ENCODE measurements around the gene DLG2. TPM values are rescaled to one million over a fixed set of nuclear protein-coding genes. Genes with fewer than 3 reads are reported as not detected.
A peak's percentile ranks its signal among the peaks of the same experiment; 100 is the strongest.

The DLG2 gene
- polyA plus RNA-seq, 1 donor = 8.1 TPM

DNA sequence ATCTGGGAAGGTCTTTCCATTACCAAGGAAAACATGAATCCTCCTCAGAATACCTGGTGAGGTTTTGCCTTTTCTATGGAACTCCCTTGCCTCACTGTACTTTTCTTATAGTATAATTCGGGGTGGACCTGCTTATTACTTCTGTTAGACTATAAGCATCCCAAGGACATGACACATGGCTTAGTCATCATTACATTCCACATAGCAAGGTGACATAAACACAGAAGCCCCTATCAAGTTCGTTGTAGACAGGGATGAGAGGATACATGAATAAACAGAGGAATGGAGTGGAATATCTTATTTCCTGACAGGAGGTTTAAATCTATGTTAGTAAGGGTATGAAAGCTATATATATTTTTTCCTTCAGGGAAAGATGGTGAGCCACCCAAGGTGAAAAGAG is 1808.8 kb downstream of the DLG2 start:
- Histone ChIP-seq H3K36me3 (ENCODE audit: control insufficient read depth, insufficient read depth, low read length) (no peaks in the 10 kb centered on the region), H3K27me3 (ENCODE audit: control insufficient read depth, insufficient read depth, low read length) (peaks cover 4% of the 10 kb centered on the region), H3K9me3 (ENCODE audit: control insufficient read depth, low read depth, low read length) (no peaks in the 10 kb centered on the region), H3K27ac (ENCODE audit: low read length) (no peak overlapping the region), H3K4me1 (ENCODE audit: control insufficient read depth, insufficient read depth, low read length) (no peaks in the 10 kb centered on the region), H3K4me3 (ENCODE audit: low read length) (no peak overlapping the region)
- WGBS (ENCODE audit: insufficient coverage, low lambda C conversion rate) = 17% methylated on average over 1 of the region's 2 CpGs
- no peak for DNase-seq

DNA sequence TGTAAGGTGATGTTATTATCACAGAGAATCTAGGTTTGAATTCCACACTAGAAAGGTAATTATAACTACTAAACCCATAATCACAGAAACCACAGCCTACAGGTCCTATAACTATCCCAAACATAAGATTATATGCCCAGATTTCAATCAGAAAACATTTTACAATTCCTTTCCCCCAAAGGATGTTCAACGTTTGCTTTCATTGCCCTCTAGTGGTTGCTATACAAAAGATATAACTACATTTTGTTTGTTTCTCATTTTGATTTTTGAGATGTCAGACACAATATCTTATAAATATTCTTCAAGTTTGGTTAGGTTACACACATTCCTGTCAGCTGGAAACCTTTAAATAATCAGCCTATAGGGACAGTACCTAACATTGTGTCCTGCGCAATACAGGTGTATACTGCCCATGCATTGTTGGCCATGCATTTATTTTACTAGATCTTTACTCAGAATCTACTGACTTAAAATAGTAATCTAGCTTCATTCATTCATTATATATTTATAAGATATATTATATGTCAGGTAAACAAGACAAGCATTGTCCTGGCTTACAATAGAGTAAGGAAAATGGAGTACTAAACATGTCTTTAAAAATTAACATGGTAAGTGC is 1810.5 kb downstream of the DLG2 start:
- no CpG with 5 or more reads among the region's 2 CpGs for WGBS (ENCODE audit: insufficient coverage, low lambda C conversion rate)
- Histone ChIP-seq H3K4me3 (ENCODE audit: low read length) (no peak overlapping the region), H3K27ac (ENCODE audit: low read length) (no peak overlapping the region), H3K27me3 (ENCODE audit: control insufficient read depth, insufficient read depth, low read length) (peaks cover 3% of the 10 kb centered on the region), H3K9me3 (ENCODE audit: control insufficient read depth, low read depth, low read length) (no peaks in the 10 kb centered on the region), H3K4me1 (ENCODE audit: control insufficient read depth, insufficient read depth, low read length) (no peaks in the 10 kb centered on the region), H3K36me3 (ENCODE audit: control insufficient read depth, insufficient read depth, low read length) (no peaks in the 10 kb centered on the region)
- DNase-seq = peak in 1 of 2 donors; percentile 7

DNA sequence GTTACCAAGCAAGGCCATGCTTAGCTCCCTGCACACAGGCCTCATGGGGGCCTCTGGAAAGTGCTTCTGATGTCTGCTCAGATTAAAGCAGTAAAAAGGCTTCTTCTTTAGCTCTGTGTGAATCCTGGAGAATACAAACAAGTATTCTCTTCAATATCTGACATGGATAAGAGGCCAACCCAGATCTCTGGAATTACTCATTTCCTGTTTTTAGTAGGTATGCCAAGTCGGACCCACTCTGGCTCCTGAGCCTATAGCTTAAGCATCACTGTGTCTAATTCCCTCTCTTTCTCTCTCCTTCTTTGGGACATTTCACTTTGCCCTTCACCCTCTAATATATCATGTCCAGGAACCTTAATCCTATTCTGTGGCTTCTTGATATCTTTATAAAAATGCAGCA is 1811.4 kb downstream of the DLG2 start:
- Histone ChIP-seq H3K4me1 (ENCODE audit: control insufficient read depth, insufficient read depth, low read length) (no peaks in the 10 kb centered on the region), H3K27me3 (ENCODE audit: control insufficient read depth, insufficient read depth, low read length) (peaks cover 3% of the 10 kb centered on the region), H3K9me3 (ENCODE audit: control insufficient read depth, low read depth, low read length) (no peaks in the 10 kb centered on the region), H3K36me3 (ENCODE audit: control insufficient read depth, insufficient read depth, low read length) (no peaks in the 10 kb centered on the region), H3K27ac (ENCODE audit: low read length) (no peak overlapping the region), H3K4me3 (ENCODE audit: low read length) (no peak overlapping the region)
- WGBS (ENCODE audit: insufficient coverage, low lambda C conversion rate) = no CpG with 5 or more reads among the region's 1 CpG
- no peak for DNase-seq

DNA sequence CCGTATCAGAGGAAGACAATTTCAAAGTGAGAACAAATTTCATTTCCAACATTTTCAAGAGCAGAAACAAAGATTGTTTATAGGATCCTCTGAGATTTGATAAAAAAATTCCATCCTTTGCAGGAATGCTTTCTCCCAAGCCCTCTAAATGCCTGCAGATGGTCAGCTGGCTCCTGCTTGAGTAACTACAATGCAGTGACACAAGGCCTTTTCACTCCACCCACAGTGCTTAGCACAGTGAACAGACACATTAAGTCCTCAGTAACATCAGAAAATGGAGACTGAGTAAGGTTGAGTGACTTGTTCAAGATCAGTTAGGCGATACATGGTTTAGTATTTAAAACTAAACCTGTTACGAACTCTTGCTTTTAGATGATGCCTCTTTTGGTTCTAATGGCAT is 1813.8 kb downstream of the DLG2 start:
- H3K4me1 ChIP-seq (ENCODE audit: control insufficient read depth, insufficient read depth, low read length) = no peaks in the 10 kb centered on the region
- peaks cover 10% of the 10 kb centered on the region for H3K27me3 ChIP-seq (ENCODE audit: control insufficient read depth, insufficient read depth, low read length)
- H3K36me3 ChIP-seq (ENCODE audit: control insufficient read depth, insufficient read depth, low read length) = no peaks in the 10 kb centered on the region
- H3K9me3 ChIP-seq (ENCODE audit: control insufficient read depth, low read depth, low read length) = no peaks in the 10 kb centered on the region
- no peak for DNase-seq
- H3K4me3 ChIP-seq (ENCODE audit: low read length) = no peak overlapping the region
- no peak overlapping the region for H3K27ac ChIP-seq (ENCODE audit: low read length)
- WGBS (ENCODE audit: insufficient coverage, low lambda C conversion rate) = no CpG with 5 or more reads among the region's 3 CpGs

DNA sequence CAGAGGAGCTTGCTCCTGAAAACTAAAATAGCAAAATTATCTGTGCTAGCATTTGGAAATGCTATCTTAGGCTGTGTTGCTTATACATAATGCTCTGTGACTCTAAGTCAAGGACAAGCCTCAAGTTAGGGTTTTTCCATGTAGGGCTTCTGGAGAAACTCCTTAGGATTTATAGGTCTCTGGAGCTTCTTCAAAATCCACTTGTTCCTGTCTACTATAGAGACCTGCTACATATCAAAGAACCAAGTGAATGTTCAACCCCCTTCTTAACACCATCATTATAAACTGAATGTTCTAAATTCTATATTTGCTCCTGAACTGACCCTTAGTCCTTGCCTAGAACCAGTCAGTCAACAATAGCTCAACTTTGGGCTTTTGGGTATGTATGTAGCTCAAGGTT is 1817.9 kb downstream of the DLG2 start:
- DNase-seq = no peak
- Histone ChIP-seq H3K36me3 (ENCODE audit: control insufficient read depth, insufficient read depth, low read length) (no peaks in the 10 kb centered on the region), H3K4me3 (ENCODE audit: low read length) (no peak overlapping the region), H3K9me3 (ENCODE audit: control insufficient read depth, low read depth, low read length) (no peaks in the 10 kb centered on the region), H3K27ac (ENCODE audit: low read length) (no peak overlapping the region), H3K27me3 (ENCODE audit: control insufficient read depth, insufficient read depth, low read length) (peaks cover 18% of the 10 kb centered on the region), H3K4me1 (ENCODE audit: control insufficient read depth, insufficient read depth, low read length) (no peaks in the 10 kb centered on the region)

DNA sequence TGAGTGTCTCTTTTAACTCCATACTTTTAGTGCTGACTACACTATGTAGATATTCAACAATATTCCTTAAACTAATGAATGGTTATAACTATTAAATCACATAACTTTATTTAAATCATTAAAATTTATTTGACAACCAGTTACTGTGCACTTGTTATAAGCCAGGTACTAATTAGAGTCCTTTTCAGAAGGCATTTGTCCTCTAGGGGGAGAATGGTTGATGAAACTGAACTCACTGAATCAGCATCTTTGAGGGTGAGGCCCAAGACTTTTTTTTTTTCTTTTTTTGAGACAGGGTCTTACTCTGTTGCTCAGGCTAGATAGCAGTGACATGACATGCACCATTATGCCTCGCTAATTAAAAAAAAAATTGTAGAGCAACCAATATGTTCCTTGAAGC is 1825.3 kb downstream of the DLG2 start:
- Histone ChIP-seq H3K27me3 (ENCODE audit: control insufficient read depth, insufficient read depth, low read length) (peaks cover 4% of the 10 kb centered on the region), H3K9me3 (ENCODE audit: control insufficient read depth, low read depth, low read length) (no peaks in the 10 kb centered on the region), H3K4me3 (ENCODE audit: low read length) (no peak overlapping the region), H3K4me1 (ENCODE audit: control insufficient read depth, insufficient read depth, low read length) (no peaks in the 10 kb centered on the region), H3K27ac (ENCODE audit: low read length) (no peak overlapping the region), H3K36me3 (ENCODE audit: control insufficient read depth, insufficient read depth, low read length) (no peaks in the 10 kb centered on the region)
- DNase-seq = no peak
- no CpG with 5 or more reads among the region's 1 CpG for WGBS (ENCODE audit: insufficient coverage, low lambda C conversion rate)

DNA sequence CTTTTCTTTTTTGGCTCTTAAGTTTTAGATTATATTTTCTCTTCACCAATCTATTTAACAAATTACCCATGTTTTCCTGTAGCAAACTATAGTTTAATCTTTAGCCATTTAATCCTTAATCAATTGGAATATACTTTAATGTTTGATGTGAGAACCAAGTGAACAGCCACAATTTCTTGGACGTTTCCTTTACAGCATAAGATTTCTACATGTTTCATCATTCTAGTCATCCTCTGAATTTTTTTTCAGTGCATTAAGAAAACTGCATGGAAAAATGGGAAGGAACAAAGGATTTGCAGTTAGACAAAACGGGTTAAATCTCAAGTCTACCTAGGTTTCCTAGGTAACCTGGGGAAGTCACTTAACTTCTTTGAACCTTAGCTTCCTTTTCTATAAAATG is 1833.8 kb downstream of the DLG2 start:
- Histone ChIP-seq H3K27me3 (ENCODE audit: control insufficient read depth, insufficient read depth, low read length) (peaks cover 2% of the 10 kb centered on the region), H3K4me3 (ENCODE audit: low read length) (no peak overlapping the region), H3K27ac (ENCODE audit: low read length) (no peak overlapping the region), H3K36me3 (ENCODE audit: control insufficient read depth, insufficient read depth, low read length) (no peaks in the 10 kb centered on the region), H3K4me1 (ENCODE audit: control insufficient read depth, insufficient read depth, low read length) (no peaks in the 10 kb centered on the region), H3K9me3 (ENCODE audit: control insufficient read depth, low read depth, low read length) (no peaks in the 10 kb centered on the region)
- no peak for DNase-seq
- 67% methylated on average over 1 of the region's 2 CpGs for WGBS (ENCODE audit: insufficient coverage, low lambda C conversion rate)

DNA sequence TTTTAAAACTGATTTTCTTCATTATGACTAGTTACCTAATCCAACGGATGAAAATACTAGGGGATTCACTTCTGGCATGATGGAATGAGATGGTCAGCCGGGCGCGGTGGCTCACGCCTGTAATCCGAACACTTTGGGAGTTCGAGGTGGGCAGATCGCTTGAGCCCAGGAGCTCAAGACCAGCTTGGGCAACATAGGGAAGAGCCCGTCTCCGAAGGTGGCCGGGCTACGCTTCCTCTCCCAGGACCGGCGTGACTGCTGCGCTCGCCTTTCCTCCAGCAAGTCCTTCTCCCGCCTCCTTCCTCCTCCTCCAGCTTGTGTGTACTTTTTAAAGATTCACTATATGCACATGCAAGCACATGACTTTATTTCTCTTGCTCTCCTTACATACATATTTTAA is 1835.6 kb downstream of the DLG2 start:
- DNase-seq = no peak
- Histone ChIP-seq H3K27ac (ENCODE audit: low read length) (no peak overlapping the region), H3K27me3 (ENCODE audit: control insufficient read depth, insufficient read depth, low read length) (no peaks in the 10 kb centered on the region), H3K4me3 (ENCODE audit: low read length) (no peak overlapping the region), H3K9me3 (ENCODE audit: control insufficient read depth, low read depth, low read length) (no peaks in the 10 kb centered on the region), H3K36me3 (ENCODE audit: control insufficient read depth, insufficient read depth, low read length) (no peaks in the 10 kb centered on the region), H3K4me1 (ENCODE audit: control insufficient read depth, insufficient read depth, low read length) (no peaks in the 10 kb centered on the region)
- WGBS (ENCODE audit: insufficient coverage, low lambda C conversion rate) = 100% methylated on average over 1 of the region's 17 CpGs

DNA sequence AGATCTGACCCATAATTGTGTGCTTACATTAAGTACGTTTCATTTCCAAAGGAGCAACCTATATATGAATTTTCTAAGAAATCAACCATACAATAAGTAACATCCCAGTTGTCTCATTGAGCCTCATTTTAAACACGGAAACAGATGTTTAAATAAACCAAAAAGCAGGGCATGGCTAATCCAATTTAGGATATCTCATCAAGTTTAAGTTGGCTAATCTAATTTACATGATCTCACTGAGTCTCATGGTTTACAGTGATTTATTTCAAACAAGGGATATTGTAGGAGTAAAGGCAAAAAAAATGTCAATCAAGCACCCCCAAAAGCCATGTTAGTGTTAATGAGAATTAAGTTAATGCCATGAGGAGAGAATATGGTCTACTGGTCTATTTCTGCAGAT is 1841.2 kb downstream of the DLG2 start:
- Histone ChIP-seq H3K27ac (ENCODE audit: low read length) (no peak overlapping the region), H3K27me3 (ENCODE audit: control insufficient read depth, insufficient read depth, low read length) (peaks cover 2% of the 10 kb centered on the region), H3K4me3 (ENCODE audit: low read length) (no peak overlapping the region), H3K4me1 (ENCODE audit: control insufficient read depth, insufficient read depth, low read length) (no peaks in the 10 kb centered on the region), H3K36me3 (ENCODE audit: control insufficient read depth, insufficient read depth, low read length) (no peaks in the 10 kb centered on the region), H3K9me3 (ENCODE audit: control insufficient read depth, low read depth, low read length) (no peaks in the 10 kb centered on the region)
- WGBS (ENCODE audit: insufficient coverage, low lambda C conversion rate) = no CpG with 5 or more reads among the region's 2 CpGs
- no peak for DNase-seq

DNA sequence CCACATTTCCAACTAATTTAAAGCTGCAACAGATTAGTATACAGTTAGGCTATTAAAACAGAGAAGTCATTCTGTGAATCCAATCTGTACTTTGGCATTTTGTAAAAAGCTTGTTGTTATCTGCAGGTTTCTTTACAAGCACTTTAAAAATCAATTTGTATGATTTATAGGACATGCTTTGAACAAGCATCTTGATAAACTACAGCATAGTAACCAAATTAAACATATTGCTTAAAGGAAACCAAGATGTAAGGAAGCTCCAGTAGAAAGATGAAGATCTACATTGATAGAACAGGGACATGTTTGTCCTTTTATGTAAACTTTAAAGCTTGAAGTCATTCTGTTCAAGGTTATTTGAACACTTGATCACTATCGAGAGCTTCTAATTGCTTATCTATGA is 1842.7 kb downstream of the DLG2 start:
- Histone ChIP-seq H3K27ac (ENCODE audit: low read length) (no peak overlapping the region), H3K9me3 (ENCODE audit: control insufficient read depth, low read depth, low read length) (no peaks in the 10 kb centered on the region), H3K36me3 (ENCODE audit: control insufficient read depth, insufficient read depth, low read length) (no peaks in the 10 kb centered on the region), H3K4me3 (ENCODE audit: low read length) (no peak overlapping the region), H3K4me1 (ENCODE audit: control insufficient read depth, insufficient read depth, low read length) (no peaks in the 10 kb centered on the region), H3K27me3 (ENCODE audit: control insufficient read depth, insufficient read depth, low read length) (peaks cover 2% of the 10 kb centered on the region)
- DNase-seq = no peak
- no CpG with 5 or more reads among the region's 1 CpG for WGBS (ENCODE audit: insufficient coverage, low lambda C conversion rate)

DNA sequence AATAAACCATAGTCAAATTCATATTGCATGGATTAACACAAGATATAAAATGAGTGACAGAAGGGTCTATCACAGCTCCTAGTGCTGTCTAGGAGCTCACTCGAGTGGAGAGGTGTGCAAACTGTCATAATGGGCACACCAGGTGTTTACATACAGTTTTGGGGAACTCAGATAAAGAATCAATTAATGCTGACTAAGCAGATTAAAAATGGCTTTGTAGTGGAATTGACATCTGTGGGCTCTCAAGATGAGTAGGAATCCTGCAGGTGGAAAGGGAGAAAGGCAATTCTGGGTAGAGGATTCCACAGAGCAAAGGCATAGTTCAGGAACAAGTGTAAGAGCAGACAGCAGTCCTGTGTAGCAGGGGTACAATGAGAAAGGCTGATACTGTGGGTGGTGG is 1844.8 kb downstream of the DLG2 start:
- Histone ChIP-seq H3K36me3 (ENCODE audit: control insufficient read depth, insufficient read depth, low read length) (no peaks in the 10 kb centered on the region), H3K27ac (ENCODE audit: low read length) (no peak overlapping the region), H3K27me3 (ENCODE audit: control insufficient read depth, insufficient read depth, low read length) (peaks cover 2% of the 10 kb centered on the region), H3K9me3 (ENCODE audit: control insufficient read depth, low read depth, low read length) (no peaks in the 10 kb centered on the region), H3K4me1 (ENCODE audit: control insufficient read depth, insufficient read depth, low read length) (no peaks in the 10 kb centered on the region), H3K4me3 (ENCODE audit: low read length) (no peak overlapping the region)
- DNase-seq = no peak
- no CpG with 5 or more reads among the region's 1 CpG for WGBS (ENCODE audit: insufficient coverage, low lambda C conversion rate)
